Measurements from ENCODE around the gene RIMS4.

RIMS4 gene

DNA sequence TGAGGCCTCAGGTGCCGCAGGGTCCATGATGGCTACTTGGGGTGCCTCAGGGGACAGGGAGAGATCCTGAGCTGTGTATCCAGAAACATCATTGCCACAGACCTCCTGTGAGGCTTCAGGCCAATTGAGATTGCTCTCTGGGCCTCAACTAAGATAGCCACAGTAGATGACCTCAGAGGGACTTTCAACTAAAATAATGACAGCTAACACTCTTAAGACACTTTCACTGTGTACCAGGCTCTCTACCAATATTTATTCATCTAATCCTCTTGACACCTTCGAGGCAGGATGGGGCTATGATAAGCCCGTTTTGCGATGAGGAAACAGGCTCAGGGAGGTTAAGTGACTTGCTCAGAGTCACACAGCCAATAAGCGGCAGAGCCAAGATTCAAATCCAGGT lies 10.7 kb downstream of the RIMS4 start:
- Histone ChIP-seq H3K4me2 (ENCODE audit: insufficient read depth, low read length) (no peak overlapping the region), H2AFZ (ENCODE audit: low read depth, low read length) (no peak overlapping the region), H3K27ac (ENCODE audit: low read length) (no peak overlapping the region), H3K36me3 (ENCODE audit: insufficient read depth, low read length) (no peaks in the 10 kb centered on the region), H3K27me3 (ENCODE audit: insufficient read depth, low read length, poor library complexity) (peaks cover 28% of the 10 kb centered on the region), H3K79me2 (ENCODE audit: insufficient read depth, low read length) (no peaks in the 10 kb centered on the region), H3K9me3 (ENCODE audit: insufficient read depth, low read length, severe bottlenecking) (no peaks in the 10 kb centered on the region), H3K4me3 (ENCODE audit: low read depth in 1 of 2, low read length in 2 of 2) (no peak overlapping the region), H3K4me1 (ENCODE audit: insufficient read depth, low read length) (no peaks in the 10 kb centered on the region), H4K20me1 (ENCODE audit: insufficient read depth, low read length) (no peaks in the 10 kb centered on the region), H3K9ac (ENCODE audit: low read depth, low read length) (no peak overlapping the region)
- DNase-seq (no peak), ATAC-seq (ENCODE audit: insufficient read depth, low read depth) (no peak)
- TF ChIP-seq EZH2 (IDR thresholded peaks at IDR 0.05; ENCODE audit: borderline replicate concordance, low read depth, low read length, severe bottlenecking), result no peak
- TF ChIP-seq, protein P1, sequence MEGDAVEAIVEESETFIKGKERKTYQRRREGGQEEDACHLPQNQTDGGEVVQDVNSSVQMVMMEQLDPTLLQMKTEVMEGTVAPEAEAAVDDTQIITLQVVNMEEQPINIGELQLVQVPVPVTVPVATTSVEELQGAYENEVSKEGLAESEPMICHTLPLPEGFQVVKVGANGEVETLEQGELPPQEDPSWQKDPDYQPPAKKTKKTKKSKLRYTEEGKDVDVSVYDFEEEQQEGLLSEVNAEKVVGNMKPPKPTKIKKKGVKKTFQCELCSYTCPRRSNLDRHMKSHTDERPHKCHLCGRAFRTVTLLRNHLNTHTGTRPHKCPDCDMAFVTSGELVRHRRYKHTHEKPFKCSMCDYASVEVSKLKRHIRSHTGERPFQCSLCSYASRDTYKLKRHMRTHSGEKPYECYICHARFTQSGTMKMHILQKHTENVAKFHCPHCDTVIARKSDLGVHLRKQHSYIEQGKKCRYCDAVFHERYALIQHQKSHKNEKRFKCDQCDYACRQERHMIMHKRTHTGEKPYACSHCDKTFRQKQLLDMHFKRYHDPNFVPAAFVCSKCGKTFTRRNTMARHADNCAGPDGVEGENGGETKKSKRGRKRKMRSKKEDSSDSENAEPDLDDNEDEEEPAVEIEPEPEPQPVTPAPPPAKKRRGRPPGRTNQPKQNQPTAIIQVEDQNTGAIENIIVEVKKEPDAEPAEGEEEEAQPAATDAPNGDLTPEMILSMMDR (IDR thresholded peaks at IDR 0.05; ENCODE audit: borderline replicate concordance, extremely low read depth, low read length, poor library complexity, severe bottlenecking), result no peak

DNA sequence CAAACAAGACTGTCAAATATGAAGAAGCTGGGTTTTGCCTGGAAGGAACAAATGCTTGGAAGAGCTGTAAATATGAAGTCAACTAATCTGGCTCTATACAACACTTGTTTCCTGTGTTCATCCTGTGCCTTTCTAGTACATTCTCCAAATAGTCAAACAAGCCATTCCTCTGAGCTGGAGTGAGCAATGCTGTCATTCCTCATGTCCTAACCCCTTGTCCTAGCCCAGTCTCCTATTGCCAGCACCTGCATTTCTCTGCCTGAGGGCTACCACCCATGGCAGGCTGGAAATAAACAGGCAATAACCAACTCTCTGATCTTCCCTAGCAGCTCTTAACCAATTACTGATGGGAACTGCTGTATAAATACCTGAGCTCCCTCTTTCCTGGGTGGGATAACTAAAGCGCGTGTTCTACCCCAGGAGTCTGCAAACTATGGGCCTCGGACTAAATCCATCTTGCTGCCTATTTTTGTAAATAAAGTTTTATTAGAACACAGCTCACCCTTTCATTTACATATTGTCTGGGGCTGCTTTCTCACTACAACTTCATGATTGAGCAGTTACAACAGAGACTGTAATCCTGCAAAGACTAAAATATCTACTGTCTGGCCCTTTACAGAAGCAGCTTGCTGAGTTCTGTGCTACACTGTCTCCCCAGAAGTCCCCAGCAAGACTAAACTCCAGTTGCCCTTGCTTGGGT lies 13.4 kb downstream of the RIMS4 start:
- Histone ChIP-seq H4K20me1 (ENCODE audit: insufficient read depth, low read length) (no peaks in the 10 kb centered on the region), H2AFZ (ENCODE audit: low read depth, low read length) (no peak overlapping the region), H3K4me3 (ENCODE audit: low read depth in 1 of 2, low read length in 2 of 2) (no peak overlapping the region), H3K4me2 (ENCODE audit: insufficient read depth, low read length) (no peak overlapping the region), H3K4me1 (ENCODE audit: insufficient read depth, low read length) (no peaks in the 10 kb centered on the region), H3K36me3 (ENCODE audit: insufficient read depth, low read length) (no peaks in the 10 kb centered on the region), H3K79me2 (ENCODE audit: insufficient read depth, low read length) (no peaks in the 10 kb centered on the region), H3K27ac (ENCODE audit: low read length) (no peak overlapping the region), H3K9ac (ENCODE audit: low read depth, low read length) (no peak overlapping the region), H3K27me3 (ENCODE audit: insufficient read depth, low read length, poor library complexity) (peaks cover 17% of the 10 kb centered on the region), H3K9me3 (ENCODE audit: insufficient read depth, low read length, severe bottlenecking) (no peaks in the 10 kb centered on the region)
- no peak for ATAC-seq (ENCODE audit: insufficient read depth, low read depth)
- no peak for TF ChIP-seq EZH2 (IDR thresholded peaks at IDR 0.05; ENCODE audit: borderline replicate concordance, low read depth, low read length, severe bottlenecking)
- TF ChIP-seq, protein P1 (IDR thresholded peaks at IDR 0.05; ENCODE audit: borderline replicate concordance, extremely low read depth, low read length, poor library complexity, severe bottlenecking), result no peak
- DNase-seq, result no peak

DNA sequence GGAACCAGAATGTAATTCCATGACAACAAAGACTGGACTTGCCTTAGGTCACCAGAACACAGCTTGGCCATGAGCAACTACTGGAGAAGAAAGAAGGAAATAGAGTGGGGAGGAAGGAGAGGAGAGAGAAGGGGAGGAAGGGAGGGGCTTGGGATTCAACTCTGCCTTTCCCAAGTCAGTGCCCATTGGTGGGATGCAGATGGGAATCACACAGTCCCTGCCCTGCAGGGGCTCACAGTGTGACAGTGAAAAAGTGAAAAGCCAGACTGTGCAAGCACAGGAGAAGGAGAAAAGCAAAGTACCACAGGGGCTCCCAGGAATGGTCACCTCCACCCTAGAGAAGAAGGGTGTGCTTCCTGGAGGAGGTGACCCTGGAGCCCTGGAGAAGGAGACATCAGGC lies 14.0 kb downstream of the RIMS4 start:
- ATAC-seq (ENCODE audit: insufficient read depth, low read depth) (no peak), DNase-seq (no peak)
- Histone ChIP-seq H3K27ac (ENCODE audit: low read length) (no peak overlapping the region), H2AFZ (ENCODE audit: low read depth, low read length) (no peak overlapping the region), H3K36me3 (ENCODE audit: insufficient read depth, low read length) (no peaks in the 10 kb centered on the region), H3K4me3 (ENCODE audit: low read depth in 1 of 2, low read length in 2 of 2) (no peak overlapping the region), H3K4me2 (ENCODE audit: insufficient read depth, low read length) (no peak overlapping the region), H3K4me1 (ENCODE audit: insufficient read depth, low read length) (no peaks in the 10 kb centered on the region), H3K9ac (ENCODE audit: low read depth, low read length) (no peak overlapping the region), H4K20me1 (ENCODE audit: insufficient read depth, low read length) (no peaks in the 10 kb centered on the region), H3K79me2 (ENCODE audit: insufficient read depth, low read length) (no peaks in the 10 kb centered on the region), H3K9me3 (ENCODE audit: insufficient read depth, low read length, severe bottlenecking) (no peaks in the 10 kb centered on the region), H3K27me3 (ENCODE audit: insufficient read depth, low read length, poor library complexity) (peaks cover 22% of the 10 kb centered on the region)
- TF ChIP-seq, protein P1 (IDR thresholded peaks at IDR 0.05; ENCODE audit: borderline replicate concordance, extremely low read depth, low read length, poor library complexity, severe bottlenecking), result no peak
- no peak for TF ChIP-seq EZH2 (IDR thresholded peaks at IDR 0.05; ENCODE audit: borderline replicate concordance, low read depth, low read length, severe bottlenecking)

Measured in DND-41 (cell line).